Activated CD8-positive, alpha-beta T cell treated with anti-CD3 and anti-CD28 coated beads, Interleukin-2, amount 10 ng/mL, durations not matched to agents 7 days and 5 days (primary cell): ENCODE data around the gene SYTL5. TPM values are rescaled to one million over a fixed set of nuclear protein-coding genes. Genes with fewer than 3 reads are reported as not detected.
"Not testable (repeated sequence)": the region's sequence is repeated elsewhere in the genome, so short reads cannot be mapped to it uniquely, and the experiment has no call there.

Source experiments
- ATAC-seq: fragments of 150-1000 bp; cut with Tn5 transposase; one replicate; pipeline ENCODE4 v1.10.0; 2021; ENCODE audit warnings: moderate library complexity
- CTCF ChIA-PET: fragments of 350-600 bp; sonication (Branson Sonifier 250); formaldehyde crosslinking; loops from one replicate; lab custom pipeline; 2021; ENCODE audit warnings: antibody characterized with exemption; lab: Charles Lee
- POLR2A ChIA-PET: fragments of 350-600 bp; sonication (Branson Sonifier 250); formaldehyde crosslinking; loops from one replicate; lab custom pipeline; 2021; ENCODE audit warnings: antibody characterized with exemption; lab: Charles Lee
- DNase-seq: peaks from one replicate; pipeline ENCODE4 v3.0.0-alpha.2; 2020
- H3K27ac Mint-ChIP-seq: one replicate; pipeline ENCODE4 v1.8.0; 2021; ENCODE audit warnings: mild to moderate bottlenecking, mixed read lengths
- H3K27me3 Mint-ChIP-seq: one replicate; pipeline ENCODE4 v1.8.0; 2021; ENCODE audit warnings: low read depth, mixed read lengths
- H3K36me3 Mint-ChIP-seq: one replicate; pipeline ENCODE4 v1.8.0; 2021; ENCODE audit warnings: low read depth, mixed read lengths
- H3K4me1 Mint-ChIP-seq: one replicate; pipeline ENCODE4 v1.8.0; 2021; ENCODE audit warnings: low read depth, mixed read lengths
- H3K4me3 Mint-ChIP-seq: one replicate; pipeline ENCODE4 v1.8.0; 2021; ENCODE audit warnings: mild to moderate bottlenecking, mixed read lengths
- H3K9me3 Mint-ChIP-seq: one replicate; pipeline ENCODE4 v1.8.0; 2022; ENCODE audit warnings: mixed read lengths; ENCODE audit not compliant: insufficient read depth
- total RNA-seq, 2 experiments: library from RNA; stranded (reverse); gene quantifications; one replicate each; pipeline ENCODE4 v1.2.3, GENCODE V29; 2021

The SYTL5 gene
- total RNA-seq = not detected

DNA sequence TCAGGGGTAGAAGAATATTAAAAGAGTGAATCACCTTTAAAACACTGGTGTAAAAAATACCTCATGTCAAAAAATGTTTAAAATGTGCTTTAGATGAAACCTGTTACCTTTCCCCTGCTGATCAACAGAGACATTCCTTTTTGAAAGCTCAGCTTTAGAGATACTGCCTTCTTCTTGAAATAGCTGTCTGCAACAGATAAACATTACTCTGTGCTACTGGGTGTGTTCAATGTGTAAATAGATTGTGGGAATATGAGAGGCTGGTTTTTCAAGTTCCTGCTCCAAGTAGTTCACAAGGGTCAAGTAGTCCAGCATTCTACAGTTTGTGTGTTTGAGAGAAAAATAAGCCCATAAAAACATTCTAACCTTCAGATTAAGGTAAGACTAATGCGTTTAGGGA, at the start of gene SYTL5:
TSS of gene SYTL5 (plus strand) at position 263 of the 400 bp plus-strand sequence. CDS start 27,337 bp downstream, outside the sequence.
- no peak for DNase-seq
- Mint-ChIP-seq H3K27ac (no peak within 1 kb of the TSS), H3K27me3 (peaks cover 2% of the 10 kb centered on the region), H3K9me3 (no peaks in the 10 kb centered on the region), H3K36me3 (no peaks in the 10 kb centered on the region), H3K4me3 (no peak within 1 kb of the TSS), H3K4me1 (no peaks in the 10 kb centered on the region)
- ChIA-PET CTCF (no interaction called here), POLR2A (no interaction called here)
- ATAC-seq = no peak

DNA sequence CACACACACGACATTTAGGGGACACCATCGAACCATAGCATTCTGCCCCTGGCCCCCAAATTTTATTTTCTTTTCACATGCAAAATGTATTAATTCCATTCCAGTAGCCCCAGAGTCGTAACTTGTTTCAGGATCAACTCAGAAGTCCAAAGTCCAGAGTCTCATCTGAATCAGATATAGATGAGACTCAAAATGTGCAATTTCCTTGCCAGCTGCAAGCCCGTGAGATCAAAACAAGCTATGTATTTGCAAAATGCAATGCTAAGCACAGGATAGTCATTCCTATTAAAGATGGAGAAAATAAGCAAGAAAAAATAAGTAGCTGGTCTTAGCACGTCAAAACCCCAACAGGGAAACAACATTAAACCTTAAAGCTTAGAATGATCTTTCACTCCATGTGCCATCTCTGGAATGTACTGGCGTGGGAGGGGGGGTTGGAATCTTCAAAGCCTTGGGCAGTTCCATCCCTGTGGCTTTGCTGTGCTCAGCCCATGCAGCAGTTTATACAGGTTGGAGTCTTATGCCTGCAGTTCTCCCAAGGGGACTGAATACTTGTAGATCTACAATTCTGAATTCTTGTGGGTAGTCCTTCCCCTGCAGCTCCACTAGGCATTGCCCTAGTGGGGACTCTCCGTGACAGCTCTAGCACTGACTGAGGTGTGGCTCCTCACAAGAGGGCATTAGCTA, 47.7 kb upstream of the SYTL5 start:
- H3K27ac Mint-ChIP-seq = no peak overlapping the region
- no peak for ATAC-seq
- DNase-seq = no peak
- CTCF ChIA-PET = interaction anchor here (1.0 kb wide), 1 partner anchor 213 kb away, joined by 3 read pairs; no protein-coding TSS in a partner anchor
- H3K9me3 Mint-ChIP-seq = no peaks in the 10 kb centered on the region
- no peak overlapping the region for H3K4me3 Mint-ChIP-seq
- POLR2A ChIA-PET = no interaction called here
- no peaks in the 10 kb centered on the region for H3K36me3 Mint-ChIP-seq
- H3K4me1 Mint-ChIP-seq = peaks cover 3% of the 10 kb centered on the region
- no peaks in the 10 kb centered on the region for H3K27me3 Mint-ChIP-seq

DNA sequence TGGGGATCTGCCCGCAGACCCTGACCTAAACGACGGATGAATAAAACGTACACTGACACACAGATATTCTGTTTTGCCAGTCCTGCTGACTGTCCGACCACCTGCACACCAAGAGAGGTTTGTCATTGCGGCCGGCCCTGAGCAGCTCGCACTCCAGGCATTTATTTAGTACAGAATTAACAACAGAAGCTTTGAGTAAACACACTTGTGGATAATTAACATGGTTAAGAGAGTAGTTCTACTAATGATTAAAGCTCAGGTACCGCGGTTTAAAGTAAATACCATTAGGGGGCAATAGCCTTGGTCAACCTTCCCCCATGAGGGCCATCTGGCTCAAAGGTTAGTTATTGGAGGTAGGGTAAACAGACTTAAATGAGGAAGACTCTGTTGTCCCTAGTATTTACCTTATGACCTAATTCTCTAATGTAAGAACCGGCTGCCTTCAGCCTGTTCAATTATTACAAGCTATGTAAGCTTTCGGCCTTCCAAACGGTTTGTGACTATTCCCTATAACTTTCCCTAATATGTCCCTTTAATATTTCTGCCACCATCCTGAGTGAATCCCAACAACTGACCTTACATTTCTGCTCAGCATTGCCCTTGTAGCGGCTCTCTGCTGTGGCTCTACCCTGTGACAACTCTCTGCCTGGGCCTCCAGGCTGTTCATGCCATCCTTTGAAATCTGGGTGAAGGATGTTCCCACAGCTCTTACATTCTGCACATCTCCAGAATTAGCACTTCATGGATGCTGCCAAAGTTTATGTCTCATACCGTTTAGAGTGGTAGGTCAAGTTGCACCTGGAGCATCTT, 46.9 kb upstream of the SYTL5 start:
- ChIA-PET CTCF (interaction anchor here (1.0 kb wide), 1 partner anchor 214 kb away, joined by 3 read pairs; no protein-coding TSS in a partner anchor), POLR2A (no interaction called here)

DNA sequence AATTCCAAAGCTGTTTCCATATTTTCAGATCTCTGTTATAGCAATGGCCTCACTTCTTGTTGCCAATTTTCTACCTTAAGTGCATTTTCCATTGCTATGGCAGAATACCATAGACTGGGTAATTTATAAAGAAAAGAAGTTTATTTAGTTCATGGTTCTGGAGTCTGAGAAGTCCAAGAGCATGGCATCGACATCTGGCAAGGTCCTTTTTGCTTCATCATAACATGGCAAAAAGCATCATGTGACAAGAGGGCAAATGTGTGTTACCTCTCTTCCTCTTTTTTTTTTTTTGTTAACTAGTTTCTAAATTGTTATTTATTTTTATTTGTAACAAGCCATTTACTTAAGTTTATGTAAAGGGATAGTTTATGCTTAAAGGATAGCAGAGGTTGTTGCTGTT, 45.2 kb upstream of the SYTL5 start:
- ATAC-seq (no peak), DNase-seq (no peak)
- Mint-ChIP-seq H3K27ac (no peak overlapping the region), H3K4me1 (peaks cover 3% of the 10 kb centered on the region), H3K4me3 (no peak overlapping the region), H3K36me3 (no peaks in the 10 kb centered on the region), H3K27me3 (no peaks in the 10 kb centered on the region), H3K9me3 (no peaks in the 10 kb centered on the region)
- ChIA-PET POLR2A (no interaction called here), CTCF (interaction anchor here (0.7 kb wide), 1 partner anchor 47 kb away, joined by 3 read pairs; no protein-coding TSS in a partner anchor)

More for the DNA sequence above, 46.9 kb upstream of the SYTL5 start:
- H3K27me3 Mint-ChIP-seq = no peaks in the 10 kb centered on the region
- no peak overlapping the region for H3K27ac Mint-ChIP-seq
- no peaks in the 10 kb centered on the region for H3K9me3 Mint-ChIP-seq
- ATAC-seq (no peak), DNase-seq (no peak)
- H3K36me3 Mint-ChIP-seq = no peaks in the 10 kb centered on the region
- no peak overlapping the region for H3K4me3 Mint-ChIP-seq
- H3K4me1 Mint-ChIP-seq = peaks cover 3% of the 10 kb centered on the region

DNA sequence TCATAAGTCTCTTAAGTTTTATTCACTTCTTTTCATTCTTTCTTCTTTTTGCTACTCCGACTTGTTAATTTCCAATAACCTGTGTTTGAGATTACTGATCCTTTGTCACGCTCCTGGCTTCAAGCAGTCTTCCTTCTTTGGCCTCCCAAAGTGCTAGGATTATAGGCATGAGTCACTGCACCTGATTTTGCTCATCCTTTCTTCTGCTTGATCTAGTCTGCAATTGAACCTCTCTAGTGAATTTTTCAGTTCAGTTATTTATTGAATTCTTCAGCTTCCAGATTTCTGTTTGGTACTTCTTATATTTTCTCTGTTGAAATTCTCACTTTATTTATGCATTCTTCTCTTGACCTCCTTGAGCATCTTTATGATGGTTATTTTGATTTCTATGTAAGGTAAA, 38.6 kb upstream of the SYTL5 start:
- DNase-seq (no peak), ATAC-seq (no peak)
- ChIA-PET CTCF (no interaction called here), POLR2A (no interaction called here)
- Mint-ChIP-seq H3K27me3 (no peaks in the 10 kb centered on the region), H3K4me3 (no peak overlapping the region), H3K9me3 (no peaks in the 10 kb centered on the region), H3K36me3 (no peaks in the 10 kb centered on the region), H3K4me1 (no peaks in the 10 kb centered on the region), H3K27ac (no peak overlapping the region)

DNA sequence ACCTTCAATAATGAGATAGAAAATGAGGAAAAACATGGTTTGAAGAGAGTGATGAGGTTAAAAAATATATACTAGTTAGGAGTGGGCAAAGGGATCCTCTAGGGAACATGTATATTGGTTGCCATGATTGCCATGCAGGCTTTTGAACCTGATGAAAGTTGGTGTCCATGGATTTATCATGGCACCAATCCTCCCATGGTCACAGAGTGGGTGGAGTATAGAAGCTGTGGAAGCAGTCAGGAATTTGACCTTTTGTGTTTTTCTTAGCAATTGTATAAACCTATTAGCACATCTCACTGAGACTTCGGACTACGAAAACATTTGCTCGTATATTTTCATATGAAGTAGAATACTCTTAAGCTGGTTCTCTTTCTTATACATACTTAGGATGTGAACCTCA, 30.9 kb upstream of the SYTL5 start:
- Mint-ChIP-seq H3K27me3 (peaks cover 4% of the 10 kb centered on the region), H3K4me1 (peaks cover 11% of the 10 kb centered on the region), H3K9me3 (no peaks in the 10 kb centered on the region), H3K36me3 (no peaks in the 10 kb centered on the region), H3K27ac (no peak overlapping the region), H3K4me3 (no peak overlapping the region)
- ChIA-PET CTCF (no interaction called here), POLR2A (no interaction called here)
- DNase-seq = no peak
- ATAC-seq = no peak

DNA sequence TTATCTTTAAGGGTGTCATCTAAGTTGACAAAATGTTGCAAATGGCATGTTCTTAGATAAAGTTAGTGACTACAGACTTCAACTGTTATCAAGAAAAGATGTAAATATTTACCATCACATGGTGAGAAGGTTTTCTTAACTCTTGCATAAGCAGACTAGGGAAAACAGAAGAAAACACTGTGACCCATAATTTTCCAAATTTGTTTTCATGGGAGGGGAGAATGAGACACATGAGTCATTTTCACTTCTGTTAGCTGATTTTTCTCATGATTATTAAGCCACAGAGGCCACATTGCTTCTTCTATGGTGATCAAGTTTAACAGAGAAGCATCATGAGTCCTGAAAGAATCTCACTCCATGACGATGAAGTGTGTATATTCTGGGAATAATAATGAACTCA, 30.2 kb upstream of the SYTL5 start:
- Mint-ChIP-seq H3K4me3 (no peak overlapping the region), H3K36me3 (no peaks in the 10 kb centered on the region), H3K27ac (no peak overlapping the region), H3K9me3 (no peaks in the 10 kb centered on the region), H3K4me1 (peaks cover 11% of the 10 kb centered on the region), H3K27me3 (peaks cover 4% of the 10 kb centered on the region)
- no peak for ATAC-seq
- DNase-seq = no peak
- ChIA-PET CTCF (no interaction called here), POLR2A (no interaction called here)

DNA sequence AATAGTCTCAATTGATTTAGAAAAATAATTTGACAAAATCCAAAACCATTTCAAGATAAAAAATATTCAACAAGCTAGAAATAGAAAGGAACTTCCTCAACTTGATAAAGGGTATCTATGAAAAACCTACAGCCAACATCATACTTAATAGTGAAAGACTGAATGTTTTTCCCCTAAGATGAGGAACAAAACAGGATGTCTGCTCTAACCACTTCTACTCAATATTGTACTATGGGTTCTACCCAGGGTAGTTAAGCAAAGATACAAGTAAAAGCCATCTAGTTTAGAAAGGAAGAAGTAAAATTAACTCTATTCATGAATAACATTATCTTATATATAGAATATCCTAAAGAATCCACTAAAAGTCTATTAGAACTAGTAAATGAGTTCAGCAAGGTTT, 21.5 kb upstream of the SYTL5 start:
- Mint-ChIP-seq H3K27ac (no peak overlapping the region), H3K4me3 (no peak overlapping the region), H3K27me3 (no peaks in the 10 kb centered on the region), H3K9me3 (peaks cover 3% of the 10 kb centered on the region), H3K36me3 (no peaks in the 10 kb centered on the region), H3K4me1 (peaks cover 2% of the 10 kb centered on the region)
- CTCF ChIA-PET = no interaction called here
- ATAC-seq (no peak), DNase-seq (no peak)
- POLR2A ChIA-PET = no interaction called here

DNA sequence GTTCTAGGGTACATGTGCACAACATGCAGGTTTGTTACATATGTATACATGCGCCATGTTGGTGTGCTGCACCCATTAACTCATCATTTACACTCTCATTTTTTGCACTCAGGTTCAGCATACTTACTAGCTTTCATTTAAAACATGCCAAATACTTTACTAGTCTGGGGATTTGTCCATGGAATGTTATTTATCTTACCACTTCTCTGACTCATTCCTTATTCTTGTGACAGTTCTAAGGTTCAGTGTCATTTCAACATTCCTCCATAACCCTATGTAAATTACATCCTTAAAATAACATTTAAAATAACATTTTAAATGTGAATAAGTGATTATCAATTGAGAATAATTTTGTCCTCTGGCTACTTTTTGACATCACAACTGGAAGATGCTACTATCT, 19.5 kb upstream of the SYTL5 start:
- Mint-ChIP-seq H3K27ac (no peak overlapping the region), H3K36me3 (no peaks in the 10 kb centered on the region), H3K4me3 (no peak overlapping the region), H3K9me3 (peaks cover 3% of the 10 kb centered on the region), H3K4me1 (peaks cover 2% of the 10 kb centered on the region), H3K27me3 (no peaks in the 10 kb centered on the region)
- no peak for ATAC-seq
- ChIA-PET POLR2A (no interaction called here), CTCF (no interaction called here)
- DNase-seq = no peak

DNA sequence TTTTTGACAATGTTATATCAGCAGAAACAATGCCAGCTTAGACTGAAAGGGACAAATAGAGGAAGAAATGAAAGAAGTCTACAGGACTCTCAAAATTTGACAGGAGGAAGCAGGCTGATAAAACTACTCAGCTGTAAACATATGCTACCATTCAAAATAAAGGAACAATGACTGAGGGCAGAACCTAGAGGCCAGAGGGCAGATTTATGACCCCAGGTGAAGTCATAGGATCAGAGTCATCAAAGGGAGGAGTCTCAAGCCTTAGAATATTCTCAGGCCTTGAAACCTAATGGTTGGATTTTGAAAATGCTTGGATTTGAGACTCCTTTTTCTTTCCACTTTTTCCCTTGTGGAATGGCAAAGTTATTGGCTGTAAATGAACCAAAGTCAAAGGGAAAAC, 17.0 kb upstream of the SYTL5 start:
- H3K36me3 Mint-ChIP-seq = no peaks in the 10 kb centered on the region
- no peak overlapping the region for H3K4me3 Mint-ChIP-seq
- no peaks in the 10 kb centered on the region for H3K9me3 Mint-ChIP-seq
- CTCF ChIA-PET = no interaction called here
- peaks cover 2% of the 10 kb centered on the region for H3K4me1 Mint-ChIP-seq
- no peaks in the 10 kb centered on the region for H3K27me3 Mint-ChIP-seq
- DNase-seq (no peak), ATAC-seq (no peak)
- H3K27ac Mint-ChIP-seq = no peak overlapping the region
- POLR2A ChIA-PET = no interaction called here

DNA sequence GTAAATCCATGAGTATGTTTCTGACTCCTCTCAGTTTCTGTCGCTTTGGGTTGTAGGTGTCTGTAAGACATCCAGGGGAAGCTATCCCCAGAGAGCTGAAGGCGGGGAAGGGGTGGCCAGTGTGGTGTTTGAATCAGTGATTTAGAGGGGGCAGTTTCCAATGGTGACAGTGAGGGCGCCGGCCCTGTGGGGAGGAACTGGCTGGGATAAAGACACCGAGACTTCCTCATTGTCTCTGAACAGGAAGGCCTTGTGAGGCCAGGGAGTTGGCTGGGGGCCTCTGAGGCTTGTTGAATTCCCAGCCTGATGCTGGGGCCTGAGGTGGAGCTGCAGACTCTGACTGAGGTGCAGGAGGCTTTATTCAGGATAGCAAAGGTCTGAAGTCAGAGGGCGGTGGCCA, 15.1 kb upstream of the SYTL5 start:
- CTCF ChIA-PET = interaction anchor here (0.5 kb wide), 1 partner anchor 76 kb away, joined by 4 read pairs; no protein-coding TSS in a partner anchor
- H3K27ac Mint-ChIP-seq, H3K36me3 Mint-ChIP-seq, H3K4me3 Mint-ChIP-seq, POLR2A ChIA-PET, H3K9me3 Mint-ChIP-seq, DNase-seq, H3K4me1 Mint-ChIP-seq, ATAC-seq, H3K27me3 Mint-ChIP-seq: not testable (repeated sequence)

DNA sequence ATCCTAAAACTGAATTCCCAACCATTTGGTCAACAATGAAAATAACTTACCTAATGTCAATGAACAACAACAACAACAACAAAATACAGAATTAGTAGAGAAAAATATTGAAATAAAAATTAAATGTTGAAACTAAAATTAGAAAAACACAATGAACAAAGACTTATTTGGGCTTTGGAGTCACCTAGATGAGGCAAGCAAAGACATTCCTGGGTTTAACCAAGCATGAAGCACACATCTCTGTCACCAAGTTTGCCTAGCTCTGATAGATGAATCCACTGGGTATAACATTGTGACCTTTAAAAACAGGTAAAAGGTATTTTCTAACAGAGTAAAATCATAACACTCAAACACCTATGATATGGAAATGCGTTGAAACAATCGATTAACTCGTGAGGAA, 13.2 kb upstream of the SYTL5 start:
- Mint-ChIP-seq H3K4me1 (peaks cover 2% of the 10 kb centered on the region), H3K4me3 (no peak overlapping the region), H3K27ac (no peak overlapping the region), H3K9me3 (no peaks in the 10 kb centered on the region), H3K36me3 (no peaks in the 10 kb centered on the region), H3K27me3 (no peaks in the 10 kb centered on the region)
- CTCF ChIA-PET = no interaction called here
- DNase-seq = no peak
- POLR2A ChIA-PET = interaction anchor here (0.6 kb wide), 1 partner anchor 811 kb away, joined by 3 read pairs; no protein-coding TSS in a partner anchor
- no peak for ATAC-seq
